ENCODE data around the gene ELAVL2.

ELAVL2 gene

DNA sequence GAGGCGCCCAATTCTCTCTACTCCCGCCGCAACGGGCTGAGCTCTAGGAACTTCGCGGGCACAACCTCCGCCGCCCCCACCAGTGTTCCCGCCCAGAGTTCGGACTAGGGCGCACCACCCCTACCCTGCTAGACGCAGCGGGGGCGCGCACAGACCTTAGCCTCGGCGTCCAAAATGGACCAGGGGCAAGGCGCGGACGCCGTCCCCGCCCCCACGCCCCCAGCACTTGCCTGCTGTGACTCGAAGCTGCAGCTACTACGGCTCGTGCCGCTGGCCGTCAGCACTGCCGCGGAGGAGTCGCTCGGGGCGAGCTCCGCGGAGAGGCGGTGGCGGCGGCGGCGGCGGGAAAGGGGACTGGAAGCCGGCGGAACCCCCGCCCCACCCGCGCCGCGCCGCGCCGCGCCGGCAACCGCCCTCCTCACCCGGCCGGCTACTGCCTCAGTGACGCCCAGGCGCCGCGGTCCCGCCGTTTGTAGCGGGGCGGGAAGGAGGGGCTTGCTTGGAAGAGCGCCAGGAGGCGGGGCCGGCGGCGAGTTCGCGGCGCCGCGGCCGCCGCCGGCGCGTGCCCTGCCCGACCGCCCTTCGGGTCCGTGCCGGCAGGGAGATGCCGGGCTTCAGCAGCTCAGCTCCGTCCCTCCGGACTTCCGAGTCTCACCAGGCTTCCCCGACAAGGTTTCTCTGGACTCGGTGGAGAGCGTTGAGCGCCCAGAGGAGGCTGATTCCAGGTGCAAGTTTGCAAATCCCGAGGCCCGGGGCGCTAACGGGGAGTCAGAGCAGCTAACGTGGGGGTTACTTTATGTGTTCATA, 4.5 kb downstream of the ELAVL2 start:
- Histone ChIP-seq H3K9ac (ENCODE audit: low read length in 5 of 5) (no peak overlapping the region), H3K27ac (ENCODE audit: low read depth, low read length) (no peak overlapping the region), H3K4me1 (ENCODE audit: control insufficient read depth in 5 of 5, insufficient read depth in 5 of 5, low read length in 5 of 5) (peaks cover 0 to 38% (median 34%) of the 10 kb centered on the region in 5 donors), H3K36me3 (ENCODE audit: control insufficient read depth in 5 of 5, insufficient read depth in 5 of 5, low read length in 5 of 5) (no peaks in the 10 kb centered on the region), H3K4me3 (ENCODE audit: low read depth in 1 of 5, low read length in 5 of 5) (peak overlapping the region in 4 of 5 donors; percentile 51 to 66 (median 56)), H3K27me3 (ENCODE audit: control insufficient read depth in 5 of 5, insufficient read depth in 4 of 5, low read length in 5 of 5) (peaks cover 49 to 60% (median 57%) of the 10 kb centered on the region in 5 donors), H3K9me3 (ENCODE audit: control insufficient read depth in 5 of 5, low read length in 5 of 5) (peaks cover 0 to 2% (median 0%) of the 10 kb centered on the region in 5 donors)

DNA sequence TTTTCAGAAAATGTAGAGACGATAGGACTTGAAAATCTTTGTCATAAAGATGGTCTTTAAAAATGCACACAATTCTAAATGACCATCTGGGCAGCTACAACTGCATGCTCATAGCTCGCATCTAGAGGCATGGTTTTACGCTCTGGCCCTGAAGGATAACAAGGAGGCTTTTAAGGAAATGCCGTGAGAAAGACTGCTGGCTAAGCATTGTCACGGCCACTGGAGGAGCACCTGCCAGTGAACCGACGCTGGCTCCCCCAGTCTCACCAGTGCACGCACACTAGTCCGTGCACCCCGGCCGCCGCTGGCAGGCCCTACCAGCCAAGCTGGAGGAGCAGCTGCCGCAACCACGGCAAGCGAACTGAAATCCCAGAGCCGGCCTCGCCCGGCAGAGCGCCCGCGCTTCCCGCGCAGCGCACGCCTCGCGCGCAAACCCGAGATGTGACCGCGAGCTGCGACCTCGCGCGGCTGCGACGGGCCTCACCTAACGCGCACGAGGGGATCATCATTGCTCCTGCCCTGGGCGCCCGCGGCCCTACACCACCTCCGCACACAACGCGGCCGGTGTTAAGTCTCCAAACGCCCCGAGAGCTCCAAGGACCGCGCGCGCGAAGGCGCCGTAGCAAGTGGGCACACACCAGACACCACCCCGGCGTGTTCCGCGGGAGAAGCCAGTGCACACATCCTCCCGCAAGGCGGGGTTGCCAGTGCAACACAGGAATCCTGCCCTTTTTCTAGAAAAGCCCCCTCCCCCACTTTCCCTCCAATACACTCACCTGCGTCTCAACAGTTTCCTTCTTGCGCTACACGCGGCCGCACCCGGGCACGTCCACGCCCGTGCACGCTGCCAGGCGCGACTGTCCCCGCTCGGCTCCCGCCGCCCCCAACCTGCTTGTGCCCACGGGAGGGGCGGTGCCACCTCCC, 5.3 kb downstream of the ELAVL2 start:
- Histone ChIP-seq H3K27ac (ENCODE audit: low read depth, low read length) (no peak overlapping the region), H3K4me3 (ENCODE audit: low read depth in 1 of 5, low read length in 5 of 5) (peak overlapping the region in 4 of 5 donors; percentile 36 to 66 (median 56)), H3K4me1 (ENCODE audit: control insufficient read depth in 5 of 5, insufficient read depth in 5 of 5, low read length in 5 of 5) (peaks cover 0 to 29% (median 28%) of the 10 kb centered on the region in 5 donors), H3K27me3 (ENCODE audit: control insufficient read depth in 5 of 5, insufficient read depth in 4 of 5, low read length in 5 of 5) (peaks cover 45 to 55% (median 50%) of the 10 kb centered on the region in 5 donors), H3K36me3 (ENCODE audit: control insufficient read depth in 5 of 5, insufficient read depth in 5 of 5, low read length in 5 of 5) (no peaks in the 10 kb centered on the region), H3K9ac (ENCODE audit: low read length in 5 of 5) (no peak overlapping the region), H3K9me3 (ENCODE audit: control insufficient read depth in 5 of 5, low read length in 5 of 5) (peaks cover 0 to 2% (median 0%) of the 10 kb centered on the region in 5 donors)

DNA sequence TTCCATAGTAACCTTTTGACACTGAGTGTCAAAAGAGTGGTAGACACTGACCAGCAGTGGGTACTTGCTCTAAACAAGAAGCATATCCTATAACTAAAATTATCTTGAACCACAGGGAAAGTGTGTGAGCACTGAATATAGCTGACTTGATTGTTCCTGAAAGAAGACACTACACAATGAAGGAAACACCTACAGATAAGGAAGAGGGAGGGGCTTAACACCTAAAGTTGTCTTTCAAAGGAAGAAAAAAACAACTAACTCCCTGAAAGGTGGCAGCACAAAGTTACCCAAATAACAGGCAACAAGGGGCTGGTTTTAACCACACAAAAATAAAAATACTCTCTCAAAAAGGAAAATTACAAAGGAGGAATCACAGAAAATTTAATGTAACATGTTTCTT, 6.6 kb downstream of the ELAVL2 start:
- Histone ChIP-seq H3K9ac (ENCODE audit: low read length in 5 of 5) (no peak overlapping the region), H3K4me3 (ENCODE audit: low read depth in 1 of 5, low read length in 5 of 5) (no peak overlapping the region), H3K9me3 (ENCODE audit: control insufficient read depth in 5 of 5, low read length in 5 of 5) (peaks cover 0 to 2% (median 0%) of the 10 kb centered on the region in 5 donors), H3K27ac (ENCODE audit: low read depth, low read length) (no peak overlapping the region), H3K27me3 (ENCODE audit: control insufficient read depth in 5 of 5, insufficient read depth in 4 of 5, low read length in 5 of 5) (peaks cover 36 to 43% (median 38%) of the 10 kb centered on the region in 5 donors), H3K36me3 (ENCODE audit: control insufficient read depth in 5 of 5, insufficient read depth in 5 of 5, low read length in 5 of 5) (no peaks in the 10 kb centered on the region), H3K4me1 (ENCODE audit: control insufficient read depth in 5 of 5, insufficient read depth in 5 of 5, low read length in 5 of 5) (peaks cover 0 to 19% (median 18%) of the 10 kb centered on the region in 5 donors)

DNA sequence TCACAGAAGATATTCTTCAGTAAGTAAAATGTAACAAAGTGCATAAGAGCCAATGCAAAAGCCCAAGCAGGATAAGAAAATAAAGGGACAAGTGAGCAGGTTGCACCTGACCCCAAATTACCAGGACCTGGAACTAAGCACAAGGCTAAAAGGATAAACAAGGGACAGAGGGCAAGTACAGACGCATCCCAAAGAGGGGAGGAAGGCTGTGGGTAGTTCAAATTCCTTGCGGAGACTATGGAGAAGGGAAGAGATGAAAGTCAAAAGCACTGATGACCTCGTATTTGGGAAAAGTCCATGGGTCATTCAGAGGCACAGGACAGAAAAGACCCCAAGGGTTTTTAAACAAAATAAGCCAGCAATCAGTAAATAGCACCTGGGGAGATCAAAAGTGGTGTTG, 11.8 kb downstream of the ELAVL2 start:
- H3K9me3 ChIP-seq (ENCODE audit: control insufficient read depth in 5 of 5, low read length in 5 of 5): no peaks in the 10 kb centered on the region
- no peak overlapping the region for H3K27ac ChIP-seq (ENCODE audit: low read depth, low read length)
- H3K4me1 ChIP-seq (ENCODE audit: control insufficient read depth in 5 of 5, insufficient read depth in 5 of 5, low read length in 5 of 5): no peaks in the 10 kb centered on the region
- no peaks in the 10 kb centered on the region for H3K36me3 ChIP-seq (ENCODE audit: control insufficient read depth in 5 of 5, insufficient read depth in 5 of 5, low read length in 5 of 5)
- H3K4me3 ChIP-seq (ENCODE audit: low read depth in 1 of 5, low read length in 5 of 5): no peak overlapping the region
- H3K27me3 ChIP-seq (ENCODE audit: control insufficient read depth in 5 of 5, insufficient read depth in 4 of 5, low read length in 5 of 5): peaks cover 0 to 3% (median 0%) of the 10 kb centered on the region in 5 donors
- H3K9ac ChIP-seq (ENCODE audit: low read length in 5 of 5): no peak overlapping the region

DNA sequence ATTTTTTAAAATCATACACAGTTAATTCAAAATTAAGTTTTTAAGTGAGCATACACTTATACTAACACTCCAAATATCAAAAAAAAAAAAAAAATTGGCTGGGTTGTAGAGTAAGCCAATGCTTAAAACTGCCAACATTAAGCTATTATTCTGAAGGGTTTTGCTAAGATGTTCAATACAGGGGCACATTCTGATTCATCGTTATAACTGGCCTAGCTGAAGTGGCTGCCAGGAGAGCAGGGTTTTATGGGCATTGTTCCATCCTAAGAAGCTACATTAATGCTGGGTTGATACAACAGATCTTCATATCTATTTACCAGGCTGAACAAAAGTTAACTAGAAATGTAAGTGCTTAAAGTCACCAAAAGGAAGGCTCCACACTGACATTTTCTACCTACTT, 13.4 kb downstream of the ELAVL2 start:
- Histone ChIP-seq H3K4me3 (ENCODE audit: low read depth in 1 of 5, low read length in 5 of 5) (no peak overlapping the region), H3K27me3 (ENCODE audit: control insufficient read depth in 5 of 5, insufficient read depth in 4 of 5, low read length in 5 of 5) (peaks cover 0 to 3% (median 0%) of the 10 kb centered on the region in 5 donors), H3K27ac (ENCODE audit: low read depth, low read length) (no peak overlapping the region), H3K9me3 (ENCODE audit: control insufficient read depth in 5 of 5, low read length in 5 of 5) (no peaks in the 10 kb centered on the region), H3K36me3 (ENCODE audit: control insufficient read depth in 5 of 5, insufficient read depth in 5 of 5, low read length in 5 of 5) (no peaks in the 10 kb centered on the region), H3K9ac (ENCODE audit: low read length in 5 of 5) (no peak overlapping the region), H3K4me1 (ENCODE audit: control insufficient read depth in 5 of 5, insufficient read depth in 5 of 5, low read length in 5 of 5) (no peaks in the 10 kb centered on the region)

DNA sequence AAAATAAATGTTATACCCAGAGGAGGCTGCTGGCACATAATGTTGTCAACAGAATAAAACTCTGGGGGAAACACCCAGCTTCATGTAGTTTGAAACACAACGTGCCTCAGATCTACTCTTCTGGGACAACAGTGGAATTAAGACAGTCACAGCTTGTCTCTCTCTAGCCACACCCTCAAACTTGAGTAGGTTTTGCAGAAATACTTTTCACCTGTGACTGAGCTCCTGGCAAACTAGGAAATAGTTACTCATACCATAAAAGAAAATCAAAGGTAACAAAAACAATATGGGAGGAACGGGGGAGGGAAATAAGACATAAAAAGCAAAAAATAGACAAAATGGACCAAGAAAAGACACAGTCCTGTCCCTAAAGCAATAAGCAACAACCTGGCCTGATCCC, 14.4 kb downstream of the ELAVL2 start:
- H3K4me3 ChIP-seq (ENCODE audit: low read depth in 1 of 5, low read length in 5 of 5): no peak overlapping the region
- no peak overlapping the region for H3K27ac ChIP-seq (ENCODE audit: low read depth, low read length)
- peaks cover 0 to 2% (median 0%) of the 10 kb centered on the region in 5 donors for H3K27me3 ChIP-seq (ENCODE audit: control insufficient read depth in 5 of 5, insufficient read depth in 4 of 5, low read length in 5 of 5)
- H3K9ac ChIP-seq (ENCODE audit: low read length in 5 of 5): no peak overlapping the region
- H3K9me3 ChIP-seq (ENCODE audit: control insufficient read depth in 5 of 5, low read length in 5 of 5): no peaks in the 10 kb centered on the region
- no peaks in the 10 kb centered on the region for H3K4me1 ChIP-seq (ENCODE audit: control insufficient read depth in 5 of 5, insufficient read depth in 5 of 5, low read length in 5 of 5)
- H3K36me3 ChIP-seq (ENCODE audit: control insufficient read depth in 5 of 5, insufficient read depth in 5 of 5, low read length in 5 of 5): no peaks in the 10 kb centered on the region

DNA sequence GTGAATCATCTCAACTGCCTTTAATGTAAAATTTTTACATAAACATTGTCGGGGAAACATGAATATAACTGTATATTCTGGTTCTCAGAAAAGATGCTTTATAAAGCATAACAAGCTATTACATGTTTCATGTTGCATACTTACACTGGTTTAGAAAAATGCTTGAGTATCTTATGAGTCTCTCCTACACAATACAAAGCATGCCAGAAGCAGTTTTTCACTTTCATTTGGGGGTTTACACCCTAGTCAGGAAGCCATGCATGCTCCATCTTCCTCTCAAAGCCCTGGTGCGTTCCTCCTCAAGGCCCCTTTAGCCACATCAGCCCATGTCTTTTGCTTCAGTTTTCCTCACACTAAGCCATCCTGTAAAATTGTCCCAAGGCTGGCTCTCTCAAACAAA, 22.8 kb downstream of the ELAVL2 start:
- Histone ChIP-seq H3K9me3 (ENCODE audit: control insufficient read depth in 5 of 5, low read length in 5 of 5) (no peaks in the 10 kb centered on the region), H3K4me3 (ENCODE audit: low read depth in 1 of 5, low read length in 5 of 5) (no peak overlapping the region), H3K27me3 (ENCODE audit: control insufficient read depth in 5 of 5, insufficient read depth in 4 of 5, low read length in 5 of 5) (no peaks in the 10 kb centered on the region), H3K9ac (ENCODE audit: low read length in 5 of 5) (no peak overlapping the region), H3K4me1 (ENCODE audit: control insufficient read depth in 5 of 5, insufficient read depth in 5 of 5, low read length in 5 of 5) (no peaks in the 10 kb centered on the region), H3K36me3 (ENCODE audit: control insufficient read depth in 5 of 5, insufficient read depth in 5 of 5, low read length in 5 of 5) (no peaks in the 10 kb centered on the region), H3K27ac (ENCODE audit: low read depth, low read length) (no peak overlapping the region)

DNA sequence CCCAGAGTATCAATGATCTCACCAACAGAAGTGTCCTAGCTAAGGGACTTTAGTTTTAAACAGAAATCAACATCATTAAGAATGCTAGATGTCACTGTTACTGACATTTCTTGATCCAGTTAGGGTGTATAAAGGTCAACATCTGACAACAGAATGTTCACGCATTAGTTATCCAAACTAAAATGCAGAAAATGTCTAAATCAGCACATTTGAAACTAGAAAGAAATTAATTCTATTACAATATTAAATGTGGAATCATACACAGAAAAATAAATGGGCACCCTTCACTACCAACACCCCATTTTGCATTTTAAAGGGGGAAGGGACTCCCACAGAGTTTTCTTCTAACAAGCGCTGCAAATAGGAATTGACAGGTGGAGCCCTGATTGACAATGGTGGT, 24.5 kb downstream of the ELAVL2 start:
- Histone ChIP-seq H3K4me1 (ENCODE audit: control insufficient read depth in 5 of 5, insufficient read depth in 5 of 5, low read length in 5 of 5) (no peaks in the 10 kb centered on the region), H3K36me3 (ENCODE audit: control insufficient read depth in 5 of 5, insufficient read depth in 5 of 5, low read length in 5 of 5) (no peaks in the 10 kb centered on the region), H3K9me3 (ENCODE audit: control insufficient read depth in 5 of 5, low read length in 5 of 5) (no peaks in the 10 kb centered on the region), H3K27me3 (ENCODE audit: control insufficient read depth in 5 of 5, insufficient read depth in 4 of 5, low read length in 5 of 5) (no peaks in the 10 kb centered on the region), H3K9ac (ENCODE audit: low read length in 5 of 5) (no peak overlapping the region), H3K27ac (ENCODE audit: low read depth, low read length) (no peak overlapping the region), H3K4me3 (ENCODE audit: low read depth in 1 of 5, low read length in 5 of 5) (no peak overlapping the region)

DNA sequence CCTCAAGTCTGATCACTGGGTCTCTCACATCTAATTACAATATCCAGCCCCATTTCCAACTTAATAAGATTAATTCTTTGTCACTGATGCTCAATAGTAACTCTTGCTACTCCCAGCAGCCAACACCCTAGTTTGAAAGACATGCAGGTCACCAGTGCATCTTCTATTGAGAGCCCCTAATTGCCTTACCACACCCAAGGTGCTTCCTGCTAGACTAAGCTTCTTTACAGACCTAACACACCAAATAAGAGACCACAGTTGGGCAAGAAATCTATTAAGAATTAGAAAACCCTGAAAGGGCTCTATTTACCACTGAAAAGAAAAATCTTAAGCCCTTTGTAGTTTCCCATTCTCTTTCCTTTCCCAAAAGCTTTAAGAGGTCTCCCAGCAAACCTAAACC, 26.5 kb downstream of the ELAVL2 start:
- Histone ChIP-seq H3K27ac (ENCODE audit: low read depth, low read length) (no peak overlapping the region), H3K9ac (ENCODE audit: low read length in 5 of 5) (no peak overlapping the region), H3K4me1 (ENCODE audit: control insufficient read depth in 5 of 5, insufficient read depth in 5 of 5, low read length in 5 of 5) (no peaks in the 10 kb centered on the region), H3K4me3 (ENCODE audit: low read depth in 1 of 5, low read length in 5 of 5) (no peak overlapping the region), H3K9me3 (ENCODE audit: control insufficient read depth in 5 of 5, low read length in 5 of 5) (no peaks in the 10 kb centered on the region), H3K36me3 (ENCODE audit: control insufficient read depth in 5 of 5, insufficient read depth in 5 of 5, low read length in 5 of 5) (no peaks in the 10 kb centered on the region), H3K27me3 (ENCODE audit: control insufficient read depth in 5 of 5, insufficient read depth in 4 of 5, low read length in 5 of 5) (no peaks in the 10 kb centered on the region)

DNA sequence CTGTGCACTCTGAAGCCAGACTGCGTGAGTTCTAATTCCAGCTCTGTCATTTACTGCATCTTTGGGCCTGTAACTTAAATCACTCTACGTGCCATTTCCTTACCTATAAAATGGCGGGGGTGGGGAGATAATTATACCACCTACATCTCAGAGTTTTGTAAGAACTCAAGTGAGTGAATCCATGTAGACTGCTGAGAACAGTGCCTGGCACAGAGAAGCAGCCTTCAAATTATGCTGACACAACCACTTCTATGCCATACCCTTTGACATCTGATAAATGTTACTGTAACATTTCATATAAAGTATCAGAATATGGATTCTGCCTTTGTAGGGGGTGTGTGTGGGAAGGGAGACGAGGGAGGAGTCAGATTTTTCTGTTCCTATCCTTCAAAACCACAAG, 27.7 kb downstream of the ELAVL2 start:
- Histone ChIP-seq H3K27ac (ENCODE audit: low read depth, low read length) (no peak overlapping the region), H3K27me3 (ENCODE audit: control insufficient read depth in 5 of 5, insufficient read depth in 4 of 5, low read length in 5 of 5) (no peaks in the 10 kb centered on the region), H3K4me3 (ENCODE audit: low read depth in 1 of 5, low read length in 5 of 5) (no peak overlapping the region), H3K4me1 (ENCODE audit: control insufficient read depth in 5 of 5, insufficient read depth in 5 of 5, low read length in 5 of 5) (no peaks in the 10 kb centered on the region), H3K36me3 (ENCODE audit: control insufficient read depth in 5 of 5, insufficient read depth in 5 of 5, low read length in 5 of 5) (no peaks in the 10 kb centered on the region), H3K9ac (ENCODE audit: low read length in 5 of 5) (no peak overlapping the region), H3K9me3 (ENCODE audit: control insufficient read depth in 5 of 5, low read length in 5 of 5) (no peaks in the 10 kb centered on the region)
